Ishikawa (cell line): ENCODE measurements around the gene CANT1.

Experiments
- CEBPB ChIP-seq: IDR thresholded peaks from 2 replicates; pipeline ENCODE4 v1.6.1; 2012
- CREB1 ChIP-seq: IDR thresholded peaks from 2 replicates; pipeline ENCODE4 v1.6.1; 2012; ENCODE audit warnings: low read depth
- EGR1 ChIP-seq: IDR thresholded peaks from 2 replicates; pipeline ENCODE4 v1.6.1; 2012
- EP300 ChIP-seq: IDR thresholded peaks from 2 replicates; pipeline ENCODE4 v1.6.1; 2012; ENCODE audit warnings: borderline replicate concordance
- FOXM1 ChIP-seq: IDR thresholded peaks from 2 replicates; pipeline ENCODE4 v1.6.1; 2012; ENCODE audit warnings: low read depth, borderline replicate concordance
- NFIC ChIP-seq: IDR thresholded peaks from 2 replicates; pipeline ENCODE4 v1.6.1; 2012
- RAD21 ChIP-seq: IDR thresholded peaks from 2 replicates; pipeline ENCODE4 v1.6.1; 2012; ENCODE audit warnings: low read depth
- TAF1 ChIP-seq: IDR thresholded peaks from 2 replicates; pipeline ENCODE4 v1.6.1; 2012; ENCODE audit warnings: low read depth, mild to moderate bottlenecking
- TCF12 ChIP-seq: IDR thresholded peaks from 2 replicates; pipeline ENCODE4 v1.6.1; 2012; ENCODE audit warnings: low read depth
- TEAD4 ChIP-seq: IDR thresholded peaks from 2 replicates; pipeline ENCODE4 v1.6.1; 2012
- YY1 ChIP-seq: IDR thresholded peaks from 2 replicates; pipeline ENCODE4 v1.6.1; 2012; ENCODE audit warnings: low read depth
- ZBTB7A ChIP-seq: IDR thresholded peaks from 2 replicates; pipeline ENCODE4 v1.6.1; 2012; ENCODE audit warnings: low read depth
- TF ChIP-seq, protein P1 (sequence below): IDR thresholded peaks from 2 replicates; pipeline ENCODE4 v1.6.1; 2012; ENCODE audit warnings: low read depth, mild to moderate bottlenecking
- TF ChIP-seq, protein P2 (sequence below): IDR thresholded peaks from 2 replicates; pipeline ENCODE4 v1.6.1; 2012
- TF ChIP-seq, protein P3 (sequence below): IDR thresholded peaks from 2 replicates; pipeline ENCODE4 v1.6.1; 2012

The CANT1 gene

DNA sequence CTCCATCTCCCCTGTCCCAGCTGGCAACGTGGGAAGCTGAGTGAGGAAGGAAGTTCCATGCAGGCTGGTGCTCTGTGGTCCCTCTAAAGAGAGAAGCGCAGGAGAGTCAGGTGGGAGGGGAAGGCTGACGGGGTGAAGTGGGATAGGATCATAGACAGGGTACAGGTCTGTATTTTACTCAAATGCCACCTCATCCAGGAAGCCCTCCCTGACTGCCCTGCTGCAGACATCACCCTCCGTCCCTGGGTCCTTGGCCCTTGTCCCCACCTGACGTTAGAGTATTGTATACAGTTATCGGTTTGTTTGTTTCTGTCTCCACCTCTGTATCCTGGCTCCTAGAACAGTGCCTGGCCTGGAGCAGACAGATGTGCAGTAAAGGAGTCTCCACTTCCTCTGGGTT is 11.7 kb downstream of the CANT1 start:
- TF ChIP-seq TCF12: no peak
- no peak for TF ChIP-seq EP300
- no peak for TF ChIP-seq FOXM1

DNA sequence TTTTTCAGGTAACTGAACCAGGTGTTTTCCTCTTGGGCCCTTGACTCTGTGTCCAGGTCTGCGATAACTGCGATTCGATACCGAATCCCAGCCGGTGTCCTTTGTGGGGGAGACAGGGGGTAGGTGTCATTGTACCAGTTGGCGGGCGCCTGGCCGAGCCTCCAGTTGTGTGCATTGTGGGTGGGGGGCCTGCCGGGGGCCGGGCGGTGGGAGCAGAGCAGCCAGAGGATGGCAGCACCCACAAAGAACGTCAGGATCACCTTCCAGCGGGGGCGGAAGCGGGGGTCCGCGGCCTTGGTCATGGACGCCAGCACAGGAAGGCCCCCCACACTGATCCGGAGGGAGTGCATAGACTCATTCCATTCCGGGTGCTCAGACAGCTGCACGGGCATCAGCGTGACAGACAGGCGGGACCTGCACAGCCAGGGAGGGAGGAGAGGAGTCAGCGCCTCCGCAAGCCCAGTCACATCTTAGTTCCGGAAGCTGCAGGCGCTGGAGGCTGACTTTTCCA is 12.3 kb downstream of the CANT1 start:
- TF ChIP-seq CREB1 (no peak), ZBTB7A (no peak), NFIC (no peak), TEAD4 (no peak), EGR1 (no peak), TCF12 (no peak), TAF1 (no peak), EP300 (no peak), FOXM1 (no peak)
- TF ChIP-seq, protein P1, sequence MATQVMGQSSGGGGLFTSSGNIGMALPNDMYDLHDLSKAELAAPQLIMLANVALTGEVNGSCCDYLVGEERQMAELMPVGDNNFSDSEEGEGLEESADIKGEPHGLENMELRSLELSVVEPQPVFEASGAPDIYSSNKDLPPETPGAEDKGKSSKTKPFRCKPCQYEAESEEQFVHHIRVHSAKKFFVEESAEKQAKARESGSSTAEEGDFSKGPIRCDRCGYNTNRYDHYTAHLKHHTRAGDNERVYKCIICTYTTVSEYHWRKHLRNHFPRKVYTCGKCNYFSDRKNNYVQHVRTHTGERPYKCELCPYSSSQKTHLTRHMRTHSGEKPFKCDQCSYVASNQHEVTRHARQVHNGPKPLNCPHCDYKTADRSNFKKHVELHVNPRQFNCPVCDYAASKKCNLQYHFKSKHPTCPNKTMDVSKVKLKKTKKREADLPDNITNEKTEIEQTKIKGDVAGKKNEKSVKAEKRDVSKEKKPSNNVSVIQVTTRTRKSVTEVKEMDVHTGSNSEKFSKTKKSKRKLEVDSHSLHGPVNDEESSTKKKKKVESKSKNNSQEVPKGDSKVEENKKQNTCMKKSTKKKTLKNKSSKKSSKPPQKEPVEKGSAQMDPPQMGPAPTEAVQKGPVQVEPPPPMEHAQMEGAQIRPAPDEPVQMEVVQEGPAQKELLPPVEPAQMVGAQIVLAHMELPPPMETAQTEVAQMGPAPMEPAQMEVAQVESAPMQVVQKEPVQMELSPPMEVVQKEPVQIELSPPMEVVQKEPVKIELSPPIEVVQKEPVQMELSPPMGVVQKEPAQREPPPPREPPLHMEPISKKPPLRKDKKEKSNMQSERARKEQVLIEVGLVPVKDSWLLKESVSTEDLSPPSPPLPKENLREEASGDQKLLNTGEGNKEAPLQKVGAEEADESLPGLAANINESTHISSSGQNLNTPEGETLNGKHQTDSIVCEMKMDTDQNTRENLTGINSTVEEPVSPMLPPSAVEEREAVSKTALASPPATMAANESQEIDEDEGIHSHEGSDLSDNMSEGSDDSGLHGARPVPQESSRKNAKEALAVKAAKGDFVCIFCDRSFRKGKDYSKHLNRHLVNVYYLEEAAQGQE: no peak

DNA sequence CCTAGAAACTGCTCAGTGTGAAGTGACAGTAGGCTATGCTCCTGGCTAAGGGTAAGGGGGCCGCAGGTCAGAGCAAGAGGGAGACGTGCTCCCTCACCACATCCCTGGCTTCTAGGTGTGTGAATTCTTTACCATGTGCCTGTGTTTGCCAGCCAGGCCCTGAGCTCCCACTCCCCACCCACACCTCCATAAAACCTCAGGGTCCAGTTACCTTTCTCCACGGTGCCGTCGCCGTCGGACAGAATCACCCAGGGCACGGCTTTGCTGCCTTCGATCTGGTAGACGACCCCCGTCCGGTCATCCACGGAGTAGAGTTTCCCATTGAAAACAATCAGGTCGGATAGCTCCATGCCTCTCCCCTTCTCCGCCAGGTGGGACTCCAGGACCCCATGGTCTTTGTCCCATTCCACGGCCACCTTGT is 12.8 kb downstream of the CANT1 start:
- no peak for TF ChIP-seq CEBPB

DNA sequence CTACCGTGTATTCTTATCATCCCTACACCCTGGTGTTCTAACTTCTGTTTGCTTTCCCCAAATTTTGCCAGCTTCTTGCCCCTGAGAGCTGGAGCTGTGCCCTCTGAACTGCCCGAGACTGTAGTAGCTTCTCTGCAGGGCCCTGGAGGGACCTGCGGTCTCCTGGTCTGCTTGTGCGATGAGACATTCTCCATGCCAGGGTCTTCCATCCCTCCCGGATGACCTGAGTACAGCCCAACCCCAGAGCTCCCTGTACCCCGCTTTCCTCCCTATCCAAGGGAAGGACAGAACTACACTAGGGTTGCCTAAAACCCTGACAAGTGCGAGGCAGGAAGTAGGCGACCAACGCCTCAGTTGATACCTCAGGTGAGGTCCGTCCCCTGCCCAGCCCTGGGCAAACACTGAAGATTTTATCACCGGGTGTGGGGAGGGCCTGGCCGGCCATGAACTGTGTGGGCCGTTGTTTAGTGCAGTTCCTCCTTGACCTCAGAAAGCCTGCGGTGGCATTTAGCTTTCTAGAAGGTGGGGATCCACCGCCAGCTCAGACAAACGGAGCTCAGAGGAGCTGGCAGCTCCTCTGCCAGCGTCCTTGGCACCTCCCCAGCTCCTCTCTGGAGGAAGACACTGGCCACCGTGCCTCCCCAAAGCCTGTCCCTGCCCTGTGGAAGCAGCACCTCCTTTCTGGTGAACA is 13.7 kb downstream of the CANT1 start:
- no peak for TF ChIP-seq RAD21
- no peak for TF ChIP-seq NFIC

DNA sequence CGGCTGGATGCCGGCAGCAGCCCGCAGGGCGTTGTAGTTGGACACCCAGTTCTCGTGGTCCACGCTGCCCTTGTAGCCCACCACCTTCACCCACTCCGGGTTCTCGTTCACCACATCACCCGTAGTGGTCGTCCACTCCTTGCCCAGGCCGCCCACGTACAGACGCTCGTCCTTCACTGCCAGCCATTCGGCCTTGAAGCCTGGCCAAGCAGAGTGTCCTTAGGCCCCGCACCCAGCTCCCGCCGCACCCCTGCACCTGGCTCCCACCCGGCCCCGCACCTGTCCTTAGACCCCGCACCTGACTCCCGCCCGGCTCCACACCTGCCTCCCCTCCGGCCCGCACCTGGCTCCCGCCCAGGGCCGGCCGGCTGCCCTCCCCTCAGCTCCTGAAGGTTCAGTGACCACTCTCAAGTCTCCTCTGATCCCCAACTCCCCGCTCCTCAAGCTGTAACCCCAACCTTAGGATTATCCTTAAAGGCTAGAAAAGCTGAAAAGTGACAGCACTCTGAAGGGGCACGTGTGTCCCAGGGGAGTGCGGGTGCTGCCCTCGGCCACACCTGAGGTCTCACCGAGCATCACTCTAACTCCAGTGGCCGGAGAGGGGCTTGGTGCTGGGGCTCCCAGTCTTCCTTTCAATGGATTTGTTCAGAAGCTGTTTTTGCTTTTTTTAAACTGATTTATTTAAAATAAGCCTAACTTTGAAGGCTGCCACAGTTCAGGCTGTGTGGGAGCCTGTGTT is 14.4 kb downstream of the CANT1 start:
- TF ChIP-seq RAD21 (no peak), NFIC (no peak), TCF12 (no peak), YY1 (no peak)
- TF ChIP-seq, protein P1: no peak

DNA sequence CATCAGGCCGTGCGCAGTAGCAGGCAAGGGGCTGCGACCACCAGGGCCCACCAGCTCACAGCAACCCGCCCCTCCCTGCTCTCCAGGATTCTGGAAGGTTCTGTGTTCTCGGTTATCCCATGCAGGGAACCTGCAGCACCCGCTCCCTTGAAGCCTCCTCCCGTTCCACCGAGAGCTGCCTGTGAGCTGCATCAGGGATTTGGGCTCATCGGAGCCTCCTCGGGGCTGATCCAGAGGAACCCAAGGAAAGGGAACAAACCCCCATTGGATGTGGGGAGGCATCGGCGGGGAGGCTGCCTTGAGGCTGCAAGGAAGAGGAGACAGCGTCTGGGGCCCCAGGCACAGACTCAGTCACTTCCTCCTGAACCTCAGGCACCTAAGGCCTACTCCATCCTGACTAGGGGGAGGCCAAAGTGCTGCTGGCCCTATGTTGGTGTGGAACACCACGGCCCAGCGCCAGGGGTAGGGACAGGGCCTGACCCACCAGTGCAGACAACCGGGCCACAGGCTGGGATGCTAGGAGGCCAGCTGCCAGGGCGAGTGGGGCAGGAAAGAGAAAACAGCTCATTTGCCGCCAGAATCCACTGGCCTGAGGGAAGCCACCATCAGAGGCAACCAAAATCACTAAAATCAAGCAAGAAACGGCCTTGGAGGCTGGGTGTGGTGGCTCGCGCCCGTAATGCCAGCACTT is 15.4 kb downstream of the CANT1 start:
- TF ChIP-seq RAD21 (no peak), YY1 (no peak), EGR1 (no peak), CEBPB (no peak), FOXM1 (no peak), TAF1 (no peak), CREB1 (no peak), ZBTB7A (no peak), TCF12 (no peak), NFIC (no peak), EP300 (no peak), TEAD4 (no peak)
- TF ChIP-seq, protein P2, sequence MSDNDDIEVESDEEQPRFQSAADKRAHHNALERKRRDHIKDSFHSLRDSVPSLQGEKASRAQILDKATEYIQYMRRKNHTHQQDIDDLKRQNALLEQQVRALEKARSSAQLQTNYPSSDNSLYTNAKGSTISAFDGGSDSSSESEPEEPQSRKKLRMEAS: no peak
- TF ChIP-seq, protein P3, sequence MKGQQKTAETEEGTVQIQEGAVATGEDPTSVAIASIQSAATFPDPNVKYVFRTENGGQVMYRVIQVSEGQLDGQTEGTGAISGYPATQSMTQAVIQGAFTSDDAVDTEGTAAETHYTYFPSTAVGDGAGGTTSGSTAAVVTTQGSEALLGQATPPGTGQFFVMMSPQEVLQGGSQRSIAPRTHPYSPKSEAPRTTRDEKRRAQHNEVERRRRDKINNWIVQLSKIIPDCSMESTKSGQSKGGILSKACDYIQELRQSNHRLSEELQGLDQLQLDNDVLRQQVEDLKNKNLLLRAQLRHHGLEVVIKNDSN: no peak
- TF ChIP-seq, protein P1: no peak
